ACC112 (cell line): Measurements from ENCODE around the gene DIAPH3.

Source experiments
- H2AFZ ChIP-seq: fragments of 200-600 bp; sonication (generic); one replicate; pipeline ENCODE4 v1.6.0; 2017; ENCODE audit warnings: antibody characterized with exemption, low read length; ENCODE audit not compliant: unreplicated experiment
- H3K27ac ChIP-seq: fragments of 200-600 bp; sonication (generic); 2 replicates; pipeline ENCODE4 v1.5.1; 2014; ENCODE audit warnings: low read depth, mild to moderate bottlenecking, antibody characterized with exemption, low read length, moderate library complexity
- H3K27me3 ChIP-seq: fragments of 200-600 bp; sonication (generic); 2 replicates; pipeline ENCODE4 v1.6.1; 2014; ENCODE audit warnings: mild to moderate bottlenecking, antibody characterized with exemption, low read length, moderate library complexity, mixed read lengths; ENCODE audit not compliant: insufficient read depth
- H3K36me3 ChIP-seq: fragments of 200-600 bp; sonication (generic); 2 replicates; pipeline ENCODE4 v1.6.1; 2016; ENCODE audit warnings: mild to moderate bottlenecking, antibody characterized with exemption, low read length, moderate library complexity, mixed read lengths; ENCODE audit not compliant: insufficient read depth
- H3K4me1 ChIP-seq: fragments of 200-600 bp; sonication (generic); one replicate; pipeline ENCODE4 v1.6.1; 2016; ENCODE audit warnings: low read length, mixed read lengths; ENCODE audit not compliant: insufficient read depth, unreplicated experiment, control insufficient read depth
- H3K4me3 ChIP-seq: fragments of 200-600 bp; sonication (generic); 2 replicates; pipeline ENCODE4 v1.5.1; 2014; ENCODE audit warnings: mild to moderate bottlenecking, low read depth, low read length
- H3K79me2 ChIP-seq: fragments of 200-600 bp; sonication (generic); one replicate; pipeline ENCODE4 v1.6.0; 2016; ENCODE audit warnings: low read length; ENCODE audit not compliant: control insufficient read depth, unreplicated experiment, insufficient read depth

DIAPH3 gene

DNA sequence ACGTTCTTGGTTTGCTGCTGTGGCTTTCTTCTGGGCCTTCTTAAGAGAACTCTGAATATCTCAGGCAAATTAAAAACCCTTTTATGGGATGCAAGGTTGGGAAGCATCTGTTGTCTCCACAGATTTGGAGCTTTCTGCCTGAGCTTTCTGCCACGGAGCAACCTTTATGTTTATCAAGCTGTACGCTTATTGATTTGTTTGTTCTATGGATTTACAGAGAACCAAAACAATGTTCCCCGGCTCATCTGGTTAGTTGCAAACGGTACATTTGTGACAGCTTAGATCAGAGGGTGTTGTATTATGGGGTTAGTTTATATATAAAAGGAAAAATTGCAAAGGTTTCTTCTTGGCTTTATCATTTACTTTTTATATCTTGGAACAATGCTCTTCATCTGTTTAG is 479.6 kb downstream of the DIAPH3 start:
- Histone ChIP-seq H3K27me3 (no peaks in the 10 kb centered on the region), H3K4me3 (no peak overlapping the region), H3K79me2 (no peaks in the 10 kb centered on the region), H2AFZ (no peak overlapping the region), H3K4me1 (no peaks in the 10 kb centered on the region), H3K36me3 (no peaks in the 10 kb centered on the region), H3K27ac (no peak overlapping the region)

DNA sequence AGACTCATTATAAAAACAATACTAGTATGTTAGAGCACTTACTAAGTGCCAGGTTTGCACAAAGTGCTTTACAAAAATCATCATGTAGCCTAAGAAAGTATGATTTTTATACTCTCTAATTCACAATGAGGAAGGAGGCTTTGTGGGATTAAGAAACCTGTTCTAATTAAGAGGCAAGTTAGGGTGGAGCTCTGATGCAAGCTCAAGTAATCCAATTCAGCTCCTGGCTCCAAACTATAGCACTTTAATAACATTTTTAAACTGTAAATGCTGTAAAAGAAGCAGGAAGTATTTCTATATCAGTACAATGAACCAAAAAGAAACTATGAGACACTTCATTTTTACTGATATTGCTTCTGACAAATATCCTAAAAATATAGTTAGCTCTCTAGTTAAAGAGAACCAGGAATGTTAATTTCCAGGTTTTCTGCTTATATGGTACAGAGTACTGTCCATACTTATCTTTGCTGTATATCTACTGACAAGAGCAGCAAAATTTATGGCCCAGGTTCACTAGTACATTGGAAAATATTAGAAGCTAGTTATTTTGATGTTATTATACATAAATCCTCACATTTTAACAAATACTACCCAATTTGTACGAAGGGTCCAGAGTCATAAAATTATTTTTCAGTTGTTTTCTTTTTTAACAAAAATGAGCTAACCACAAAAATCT is 482.0 kb downstream of the DIAPH3 start:
- H3K36me3 ChIP-seq = no peaks in the 10 kb centered on the region
- H3K4me3 ChIP-seq = no peak overlapping the region
- no peaks in the 10 kb centered on the region for H3K27me3 ChIP-seq
- no peak overlapping the region for H3K27ac ChIP-seq
- no peaks in the 10 kb centered on the region for H3K4me1 ChIP-seq
- no peaks in the 10 kb centered on the region for H3K79me2 ChIP-seq
- no peak overlapping the region for H2AFZ ChIP-seq

DNA sequence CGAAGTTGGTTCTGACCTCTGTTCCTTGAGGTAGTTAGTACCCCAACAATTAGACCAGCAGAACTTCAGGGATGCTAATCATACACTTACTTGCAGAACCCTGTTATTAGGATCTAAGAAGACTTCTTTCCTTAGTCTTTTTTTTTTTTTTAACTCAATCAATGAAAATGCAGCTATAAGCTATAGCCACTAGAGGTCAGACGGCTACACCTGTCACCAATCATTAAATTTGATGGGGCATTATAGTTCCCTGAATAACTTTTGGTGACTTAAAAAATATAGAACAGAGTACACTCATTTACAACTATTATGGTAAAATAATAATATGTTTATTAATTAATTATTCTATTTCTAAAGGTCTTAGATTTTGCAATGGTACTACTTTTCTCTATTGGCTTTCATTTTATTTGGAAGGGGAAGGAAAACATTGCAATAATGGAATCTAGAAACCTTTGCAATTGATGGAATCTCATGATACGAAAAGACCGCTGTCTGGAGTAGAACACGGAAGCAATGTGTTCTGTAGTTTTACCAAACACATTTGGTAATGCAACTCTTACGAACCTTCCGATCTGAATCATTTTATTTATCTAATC is 483.2 kb downstream of the DIAPH3 start:
- H3K79me2 ChIP-seq = no peaks in the 10 kb centered on the region
- no peak overlapping the region for H3K27ac ChIP-seq
- H3K27me3 ChIP-seq = no peaks in the 10 kb centered on the region
- no peaks in the 10 kb centered on the region for H3K36me3 ChIP-seq
- no peak overlapping the region for H3K4me3 ChIP-seq
- H2AFZ ChIP-seq = no peak overlapping the region
- H3K4me1 ChIP-seq = no peaks in the 10 kb centered on the region

DNA sequence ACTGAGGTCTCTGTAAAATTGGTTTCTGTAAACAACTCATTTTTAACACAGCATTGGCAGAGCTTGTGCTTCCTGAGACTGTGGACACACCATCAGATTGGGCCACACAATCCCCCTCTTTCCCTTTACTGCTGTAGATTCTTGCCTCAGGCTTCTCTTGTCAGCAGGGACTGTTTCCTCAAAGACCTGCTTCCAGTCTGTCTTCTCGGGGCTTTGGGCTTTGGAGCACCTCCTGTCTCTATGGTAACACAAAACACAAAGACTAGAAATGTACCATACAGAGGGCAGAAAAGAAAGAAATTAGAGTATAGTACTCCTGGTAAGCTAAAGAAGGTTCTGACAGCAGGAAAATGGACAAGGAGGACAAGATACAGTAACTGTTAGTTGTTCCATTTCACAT is 484.5 kb downstream of the DIAPH3 start:
- H2AFZ ChIP-seq = no peak overlapping the region
- no peak overlapping the region for H3K27ac ChIP-seq
- H3K4me3 ChIP-seq = no peak overlapping the region
- H3K36me3 ChIP-seq = no peaks in the 10 kb centered on the region
- H3K79me2 ChIP-seq = no peaks in the 10 kb centered on the region
- no peaks in the 10 kb centered on the region for H3K27me3 ChIP-seq
- H3K4me1 ChIP-seq = no peaks in the 10 kb centered on the region

DNA sequence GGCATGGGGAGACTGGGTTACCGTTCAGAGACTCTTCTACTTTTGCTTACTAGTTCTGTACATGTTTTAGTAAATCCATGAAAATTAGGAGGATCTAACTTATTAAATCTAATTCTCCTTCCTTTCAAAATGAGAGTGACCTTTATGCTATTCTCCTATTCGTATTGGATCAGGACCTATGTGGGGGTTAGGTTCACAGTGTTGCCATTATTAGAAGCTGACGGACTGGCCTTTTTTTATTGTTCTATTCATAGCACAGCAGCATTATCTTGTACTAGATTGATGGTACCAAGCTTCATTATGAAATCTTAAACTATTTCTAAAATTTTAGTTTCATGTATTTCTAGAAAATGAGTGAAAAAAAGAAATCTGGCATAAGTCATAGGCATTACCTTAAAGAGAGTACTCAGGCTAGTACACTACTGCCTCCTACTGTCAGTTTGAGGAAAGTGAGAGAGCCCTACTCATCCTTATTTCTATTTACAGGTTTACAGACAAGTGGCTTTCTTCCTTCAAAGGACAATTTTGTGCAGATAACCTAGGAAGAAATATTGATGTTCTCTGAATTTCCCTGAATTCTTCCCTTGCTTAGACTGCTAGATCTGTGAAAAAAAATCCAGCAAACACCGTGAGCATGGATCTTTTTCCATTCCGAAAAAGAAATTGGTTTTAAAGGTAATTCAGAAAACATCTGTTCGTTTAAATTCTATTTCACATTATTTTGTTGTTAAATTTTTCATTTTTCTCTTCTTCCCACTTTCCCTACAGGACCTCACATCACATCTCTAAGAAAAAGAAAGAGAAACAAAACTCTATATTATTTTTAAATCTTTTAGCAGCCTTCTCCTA is 485.5 kb downstream of the DIAPH3 start:
- Histone ChIP-seq H3K27ac (no peak overlapping the region), H3K27me3 (no peaks in the 10 kb centered on the region), H3K79me2 (no peaks in the 10 kb centered on the region), H2AFZ (no peak overlapping the region), H3K4me1 (no peaks in the 10 kb centered on the region), H3K4me3 (no peak overlapping the region), H3K36me3 (no peaks in the 10 kb centered on the region)

DNA sequence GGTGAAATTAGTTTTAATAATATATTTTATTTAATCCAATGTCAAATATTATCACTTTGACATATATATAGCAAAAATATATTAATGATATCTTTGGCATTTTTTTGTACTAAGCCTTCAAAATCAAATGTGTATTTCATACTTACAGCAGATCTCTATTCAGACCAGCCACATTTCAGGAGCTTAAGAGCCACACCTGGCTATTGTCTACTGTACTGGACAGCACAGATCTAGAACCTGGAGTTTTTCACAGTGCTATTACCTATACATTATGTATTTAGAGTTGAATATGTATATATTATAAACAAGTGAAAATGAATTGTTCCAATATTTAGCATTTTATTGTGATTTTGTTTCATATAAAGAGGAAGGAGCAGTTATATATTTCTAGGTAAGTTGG is 486.3 kb downstream of the DIAPH3 start:
- Histone ChIP-seq H3K4me3 (no peak overlapping the region), H3K4me1 (no peaks in the 10 kb centered on the region), H3K27me3 (no peaks in the 10 kb centered on the region), H3K79me2 (no peaks in the 10 kb centered on the region), H3K27ac (no peak overlapping the region), H2AFZ (no peak overlapping the region), H3K36me3 (no peaks in the 10 kb centered on the region)

DNA sequence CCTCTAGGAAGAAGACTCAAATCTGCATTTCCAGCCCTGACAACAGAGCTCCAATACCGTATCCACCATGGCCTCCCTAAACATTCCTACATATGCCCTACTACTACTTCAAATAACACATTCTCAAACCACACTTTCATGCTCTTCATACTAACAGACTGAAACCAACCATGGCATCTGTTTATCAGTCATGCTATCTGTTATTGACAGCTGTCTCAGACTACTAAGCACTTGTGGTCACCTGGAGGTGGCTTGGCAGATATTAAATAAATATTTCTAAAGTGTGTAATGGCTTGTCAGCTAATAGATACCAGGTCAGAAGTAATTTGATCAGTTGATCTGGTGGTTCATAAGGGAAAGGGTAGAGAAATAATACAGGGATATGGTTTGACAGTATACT is 489.1 kb downstream of the DIAPH3 start:
- Histone ChIP-seq H3K79me2 (no peaks in the 10 kb centered on the region), H3K36me3 (no peaks in the 10 kb centered on the region), H2AFZ (no peak overlapping the region), H3K27ac (no peak overlapping the region), H3K27me3 (no peaks in the 10 kb centered on the region), H3K4me3 (no peak overlapping the region), H3K4me1 (no peaks in the 10 kb centered on the region)

DNA sequence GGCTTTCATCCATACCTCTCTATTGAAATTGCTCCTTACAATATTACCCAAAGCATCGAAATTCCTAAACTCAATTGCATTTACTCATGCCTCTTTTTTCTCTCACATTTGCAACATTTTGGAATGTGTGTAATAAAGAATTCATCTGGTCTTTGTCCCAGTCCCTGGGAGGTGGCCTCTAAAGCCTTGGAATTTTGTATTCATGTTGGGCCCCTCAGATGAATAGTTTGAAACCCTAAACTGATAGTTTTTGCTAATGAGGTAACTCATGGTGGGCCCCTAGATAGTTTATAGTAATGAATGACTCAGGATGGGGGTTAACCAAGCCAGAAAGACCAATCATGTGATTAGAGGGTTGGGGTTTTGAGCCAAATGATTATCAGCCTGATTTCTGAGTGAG is 490.4 kb downstream of the DIAPH3 start:
- H3K79me2 ChIP-seq = no peaks in the 10 kb centered on the region
- no peaks in the 10 kb centered on the region for H3K36me3 ChIP-seq
- H3K4me3 ChIP-seq = no peak overlapping the region
- H3K27me3 ChIP-seq = no peaks in the 10 kb centered on the region
- H3K27ac ChIP-seq = no peak overlapping the region
- no peak overlapping the region for H2AFZ ChIP-seq
- H3K4me1 ChIP-seq = no peaks in the 10 kb centered on the region

DNA sequence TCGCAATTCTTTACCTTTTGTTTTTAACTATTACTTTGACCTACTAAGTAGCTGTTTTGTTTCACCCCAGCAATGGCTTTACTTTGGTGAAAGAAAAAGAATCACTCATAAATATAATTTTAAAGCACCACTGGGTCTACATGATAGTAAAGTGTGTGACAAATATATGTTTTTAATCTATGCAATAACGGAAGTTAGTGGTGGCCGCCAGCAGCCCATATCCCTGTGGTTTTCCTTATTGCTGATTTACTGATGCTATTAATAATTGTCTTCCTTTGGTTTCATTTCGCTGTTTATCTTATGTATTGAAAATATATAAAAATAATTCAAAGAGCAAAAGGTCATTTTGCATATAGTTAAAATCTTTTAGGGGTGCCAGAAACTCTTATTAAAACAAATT is 491.3 kb downstream of the DIAPH3 start:
- H3K4me3 ChIP-seq = no peak overlapping the region
- H3K27me3 ChIP-seq = no peaks in the 10 kb centered on the region
- H2AFZ ChIP-seq = no peak overlapping the region
- no peaks in the 10 kb centered on the region for H3K79me2 ChIP-seq
- no peak overlapping the region for H3K27ac ChIP-seq
- H3K4me1 ChIP-seq = no peaks in the 10 kb centered on the region
- no peaks in the 10 kb centered on the region for H3K36me3 ChIP-seq

DNA sequence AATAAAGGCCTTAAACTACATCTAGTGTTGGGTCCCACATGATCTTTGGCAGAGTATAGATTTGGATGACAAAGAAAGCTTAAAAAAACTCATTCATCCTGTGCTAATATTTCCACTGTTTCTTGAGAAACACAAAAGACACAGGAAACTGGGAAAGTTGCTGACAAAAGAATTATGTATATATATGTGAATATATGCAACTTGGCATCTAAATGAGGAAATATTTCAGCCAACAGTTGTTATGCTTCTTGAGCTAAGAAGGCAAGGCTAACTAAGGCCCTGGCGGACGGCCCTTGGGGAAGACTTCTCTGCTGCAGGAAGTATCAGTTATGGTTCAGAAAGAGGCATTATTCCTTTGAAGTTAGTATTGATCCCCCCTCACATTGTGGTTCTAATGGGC is 491.8 kb downstream of the DIAPH3 start:
- H3K27me3 ChIP-seq = no peaks in the 10 kb centered on the region
- no peak overlapping the region for H2AFZ ChIP-seq
- no peak overlapping the region for H3K4me3 ChIP-seq
- no peaks in the 10 kb centered on the region for H3K79me2 ChIP-seq
- H3K27ac ChIP-seq = no peak overlapping the region
- no peaks in the 10 kb centered on the region for H3K36me3 ChIP-seq
- no peaks in the 10 kb centered on the region for H3K4me1 ChIP-seq

DNA sequence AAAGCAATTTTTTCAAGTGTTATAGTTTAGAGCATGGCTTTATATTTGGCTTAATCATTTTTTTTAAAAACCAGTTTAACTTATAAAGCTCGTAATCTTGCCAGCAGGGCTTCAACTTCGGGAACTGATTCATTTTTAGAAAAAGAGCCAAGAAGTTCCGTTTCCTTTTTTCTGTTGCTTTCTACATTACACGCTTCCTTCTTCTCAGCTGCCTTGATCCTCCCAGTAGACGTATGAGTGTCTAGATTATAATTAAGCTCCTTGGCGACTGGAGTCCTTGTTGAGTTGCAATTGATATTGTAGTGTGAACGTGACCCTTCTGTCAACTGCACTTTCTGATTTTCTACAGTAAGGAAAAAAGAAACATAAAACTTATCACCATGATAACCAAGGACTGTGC is 497.2 kb downstream of the DIAPH3 start:
- Histone ChIP-seq H3K27me3 (no peaks in the 10 kb centered on the region), H3K27ac (no peak overlapping the region), H3K4me3 (no peak overlapping the region)

More for the DNA sequence above, 497.2 kb downstream of the DIAPH3 start:
- H3K79me2 ChIP-seq = no peaks in the 10 kb centered on the region
- H3K4me1 ChIP-seq = no peaks in the 10 kb centered on the region
- no peak overlapping the region for H2AFZ ChIP-seq
- no peaks in the 10 kb centered on the region for H3K36me3 ChIP-seq
